Stimulated activated CD4-positive, alpha-beta T cell treated with anti-CD3 and anti-CD28 coated beads, Interleukin-4, amount 100 ng/mL, for 48 hours (primary cell): ENCODE results near the gene TCEANC2.
"Not testable (repeated sequence)": the region's sequence is repeated elsewhere in the genome, so short reads cannot be mapped to it uniquely, and the experiment has no call there.

Experiments used
- DNase-seq, 2 donors: peaks; one replicate each; pipeline ENCODE4 v3.0.0-alpha.2; 2020; ENCODE audit warnings: low read depth in 2 of 2

Gene TCEANC2

DNA sequence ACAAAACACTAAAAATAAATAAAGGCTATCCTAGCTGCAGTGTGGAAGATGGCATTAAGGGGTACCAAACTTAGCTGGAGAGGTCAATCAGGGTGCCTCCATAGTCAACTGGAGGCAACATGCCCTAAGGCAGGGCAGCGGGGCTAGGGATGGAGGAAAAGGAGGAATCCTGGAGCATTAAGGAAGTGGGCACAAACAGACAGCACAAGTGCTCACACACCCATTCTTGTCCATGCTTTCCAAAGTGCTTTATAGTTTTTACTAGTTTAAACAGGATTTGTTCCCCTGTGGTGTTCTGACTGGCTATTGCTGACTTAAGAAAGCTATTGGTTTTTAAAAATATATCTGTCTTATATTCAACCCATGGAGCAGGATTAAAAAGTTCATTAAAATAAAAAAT is 33.3 kb downstream of the TCEANC2 start:
- DNase-seq: no peak

DNA sequence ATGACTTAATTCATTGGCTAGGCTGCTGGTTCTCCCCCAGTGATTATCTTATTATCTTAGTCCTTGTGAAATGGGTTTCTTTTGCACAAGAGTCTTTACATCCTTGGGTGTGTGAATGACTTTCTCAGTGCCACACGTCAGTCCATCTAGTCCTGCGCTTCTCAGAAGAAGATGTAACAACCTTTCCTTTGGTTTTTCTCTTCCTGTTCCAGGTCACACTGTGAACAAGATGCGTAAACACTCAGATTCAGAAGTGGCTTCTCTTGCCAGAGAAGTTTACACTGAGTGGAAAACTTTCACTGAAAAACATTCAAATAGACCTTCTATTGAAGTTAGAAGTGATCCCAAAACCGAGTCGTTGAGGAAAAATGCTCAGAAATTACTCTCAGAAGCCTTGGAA is 35.0 kb downstream of the TCEANC2 start:
- DNase-seq: no peak

DNA sequence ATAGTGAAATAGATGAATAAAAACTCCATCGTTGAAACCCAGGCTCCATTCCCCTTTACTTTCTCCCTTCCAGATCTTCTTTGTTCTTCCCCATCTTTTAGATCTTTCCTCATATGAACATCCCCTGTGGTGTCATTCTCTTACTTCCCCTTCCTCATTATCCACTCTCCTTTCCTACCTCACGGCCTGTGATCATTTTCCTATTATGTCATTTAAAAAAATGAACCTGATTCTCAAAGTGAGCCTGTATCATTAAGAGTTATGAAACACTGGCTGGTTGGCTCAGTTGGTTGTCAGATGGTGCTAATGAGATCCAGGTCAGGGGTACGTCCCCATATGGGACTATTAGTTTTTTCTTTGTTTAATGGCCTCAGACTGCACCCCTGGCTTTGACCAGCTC is 38.3 kb downstream of the TCEANC2 start:
- no peak for DNase-seq

DNA sequence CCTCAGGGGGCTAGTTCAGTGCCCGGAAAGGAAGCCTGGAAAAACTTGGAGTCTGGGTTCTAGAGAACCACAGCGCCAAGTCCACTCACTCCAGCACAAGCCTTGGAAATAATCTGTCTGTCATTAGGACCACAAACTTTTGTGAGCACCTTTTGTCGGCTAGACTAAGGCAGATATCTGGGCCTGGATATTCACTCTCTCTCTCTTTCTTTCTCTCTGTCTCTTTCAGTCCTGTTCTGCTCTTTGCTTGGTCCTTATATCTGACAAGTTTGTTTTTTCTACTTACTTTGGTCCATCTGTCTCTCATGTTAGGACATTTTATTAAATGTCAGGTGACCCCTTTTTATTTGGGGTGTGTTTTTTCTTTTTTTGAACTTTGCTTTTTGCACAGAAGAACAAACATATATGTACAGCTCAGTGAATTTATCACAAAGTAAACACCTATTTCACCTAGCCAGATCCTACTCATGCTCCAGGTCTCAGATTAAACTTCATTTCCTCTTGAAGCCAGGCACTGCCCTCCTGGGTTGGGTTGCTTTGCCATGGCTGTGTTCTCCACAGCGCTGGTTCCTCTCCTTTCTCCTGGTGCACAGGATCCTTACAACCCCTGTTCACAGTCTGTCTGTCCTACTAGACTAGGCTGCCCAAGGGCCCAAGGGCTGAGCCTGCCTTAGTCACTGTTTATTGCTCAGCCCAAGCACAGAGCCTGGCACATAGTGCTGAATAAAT is 40.8 kb downstream of the TCEANC2 start:
- DNase-seq: no peak

DNA sequence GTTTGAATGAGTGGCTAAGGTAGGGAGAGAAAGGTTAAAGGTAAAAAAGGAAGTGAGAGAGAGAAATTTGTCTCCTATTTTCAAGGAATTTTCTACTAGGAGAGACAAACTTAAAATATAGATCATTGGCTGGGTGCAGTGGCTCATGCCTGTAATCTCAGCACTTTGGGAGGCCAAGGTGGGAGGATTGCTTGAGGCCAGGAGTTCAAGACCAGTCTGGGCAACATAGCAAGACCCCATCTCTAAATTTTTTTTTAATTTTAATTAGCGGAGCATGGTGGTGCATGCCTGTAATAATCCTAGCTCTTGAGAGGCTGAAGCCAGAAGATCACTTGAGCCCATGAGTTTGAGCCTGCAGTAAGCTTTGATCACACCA is 41.3 kb downstream of the TCEANC2 start:
- not testable (repeated sequence) for DNase-seq

DNA sequence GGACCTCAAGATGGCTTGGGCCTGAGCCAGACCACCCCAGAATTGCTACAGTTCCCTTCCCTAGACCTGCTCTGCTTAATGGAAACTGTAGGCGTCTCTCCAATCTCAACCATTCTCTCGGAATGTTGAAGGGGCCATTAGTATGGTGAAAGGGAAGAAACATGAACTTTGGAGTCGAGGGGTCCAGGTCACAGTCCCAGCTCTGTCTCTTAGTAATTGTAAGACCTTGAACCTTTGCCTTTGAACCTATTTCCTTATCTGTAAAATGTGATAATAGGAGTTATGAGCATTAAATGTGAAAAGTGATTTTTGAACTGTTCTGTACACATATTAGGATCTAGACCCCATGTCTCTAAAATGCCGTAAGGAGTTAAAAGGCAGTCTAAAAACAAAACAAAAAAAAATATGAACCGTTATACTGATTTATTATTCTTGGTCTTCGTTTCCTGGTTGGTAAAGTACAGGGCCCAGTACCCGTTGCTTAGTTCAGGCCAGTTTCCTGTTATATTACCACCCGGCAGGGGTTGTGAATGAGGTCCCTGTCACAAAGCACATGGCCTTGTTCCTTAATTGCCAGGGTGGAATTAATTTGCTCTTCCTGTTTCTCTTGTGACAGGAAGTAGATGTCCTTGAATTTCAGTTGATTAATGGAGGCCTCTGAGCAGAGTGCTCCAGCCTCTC is 42.3 kb downstream of the TCEANC2 start:
- no peak for DNase-seq

DNA sequence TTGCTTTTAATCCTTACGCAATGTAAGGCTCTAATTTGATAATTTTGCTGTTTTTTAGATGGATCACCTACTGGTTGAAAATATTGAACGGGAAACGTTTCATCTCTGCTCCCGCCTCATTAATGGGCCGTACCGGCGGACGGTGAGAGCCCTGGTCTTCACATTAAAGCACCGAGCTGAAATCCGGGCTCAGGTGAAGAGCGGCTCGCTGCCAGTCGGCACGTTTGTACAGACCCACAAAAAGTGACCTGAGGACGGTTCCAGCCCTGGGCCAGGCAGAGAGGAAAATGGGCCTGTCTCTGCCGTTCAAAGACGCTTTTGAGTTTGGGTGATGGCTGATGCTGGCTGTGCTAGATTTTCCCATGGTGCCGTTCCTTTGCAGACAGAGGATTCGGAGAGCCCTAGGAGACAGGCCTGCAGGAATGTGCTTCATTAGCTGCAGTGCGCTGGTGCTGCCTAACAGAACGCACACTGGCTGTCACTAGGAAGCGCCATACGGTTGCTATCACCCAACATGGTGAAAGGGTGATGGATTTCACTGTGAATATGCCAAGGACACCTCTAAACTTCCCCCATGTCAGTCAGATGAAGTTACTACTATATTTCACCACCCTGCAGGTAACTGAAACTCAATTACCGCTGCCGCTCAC is 42.9 kb downstream of the TCEANC2 start:
- no peak for DNase-seq

DNA sequence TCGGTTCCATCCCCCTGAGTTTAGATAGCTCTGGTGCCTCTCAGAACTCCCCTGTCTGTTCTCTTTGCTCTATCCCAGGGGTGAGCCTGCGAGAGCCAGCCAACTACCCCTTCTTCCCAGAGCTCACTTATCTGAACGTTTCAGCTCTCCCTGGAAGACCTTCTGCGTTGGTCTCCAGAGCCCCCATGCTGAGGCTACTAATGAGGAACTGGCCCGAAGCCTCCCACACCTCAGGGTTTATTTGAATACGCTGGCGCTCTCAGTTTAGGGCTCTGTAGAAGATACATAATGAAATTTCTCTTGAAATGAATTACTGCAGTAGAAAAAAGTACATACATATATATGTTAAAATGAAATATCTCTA is 43.5 kb downstream of the TCEANC2 start:
- DNase-seq: no peak

DNA sequence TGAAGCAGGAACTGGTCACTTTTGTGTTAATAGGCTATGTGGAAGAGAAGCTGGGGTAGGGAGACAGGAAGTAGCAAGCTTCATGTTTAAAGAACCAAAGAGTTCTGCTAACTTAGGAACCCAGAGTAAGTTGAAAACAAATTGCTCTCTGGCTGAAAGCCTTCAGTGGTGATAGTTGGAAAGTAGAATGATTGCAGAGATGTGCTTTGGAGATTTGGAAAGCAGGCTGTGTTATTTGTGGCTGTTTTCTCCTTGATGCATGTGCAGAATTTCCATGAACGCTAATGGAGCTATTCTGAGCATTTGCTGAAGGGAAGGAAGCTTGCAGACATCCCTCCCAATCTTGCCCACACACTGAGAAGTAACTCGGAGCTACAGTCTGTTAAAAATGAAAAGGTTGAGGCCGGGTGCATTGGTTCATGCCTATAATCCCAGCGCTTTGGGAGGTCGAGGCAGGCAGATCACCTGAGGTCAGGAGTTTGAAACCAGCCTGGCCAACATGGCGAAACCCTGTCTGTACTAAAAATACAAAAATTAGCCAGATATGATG is 45.7 kb downstream of the TCEANC2 start:
- DNase-seq: no peak

DNA sequence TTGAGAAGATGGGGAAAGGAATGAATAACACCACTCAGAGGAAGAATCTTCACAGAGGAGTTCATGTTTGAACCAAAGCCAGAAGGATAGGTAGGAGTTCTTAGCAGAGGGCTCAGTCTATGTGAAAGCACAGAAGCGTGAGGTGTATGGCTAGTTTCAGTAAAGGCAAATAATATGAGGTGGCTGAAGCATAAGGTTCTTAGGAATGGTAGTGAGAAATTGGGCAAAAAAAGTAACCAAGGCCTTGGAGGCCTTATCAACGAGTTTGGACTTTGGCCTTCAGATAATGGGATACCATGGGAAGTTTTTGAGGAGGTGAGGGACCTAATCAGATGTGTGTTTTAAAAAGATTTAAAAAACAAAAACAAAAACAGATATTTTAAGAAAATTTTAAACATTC is 47.1 kb downstream of the TCEANC2 start:
- no peak for DNase-seq

DNA sequence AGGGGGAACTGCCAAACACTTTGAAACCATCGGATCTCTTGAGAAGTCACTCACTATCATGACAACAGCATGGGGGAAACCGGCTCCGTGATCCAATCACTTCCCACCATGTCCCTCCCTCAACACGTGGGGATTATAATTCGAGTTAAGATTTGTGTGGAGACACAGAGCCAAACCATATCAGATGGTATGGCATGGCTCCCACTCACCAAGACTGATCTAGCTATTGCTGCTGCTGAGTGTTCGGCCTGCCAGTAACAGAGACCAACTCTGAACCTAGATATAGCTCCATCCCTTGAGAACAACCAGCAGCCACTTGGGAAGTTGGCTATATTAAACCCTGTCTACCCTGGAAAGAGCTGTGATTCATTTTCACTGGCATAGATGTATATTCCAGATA is 50.0 kb downstream of the TCEANC2 start:
- DNase-seq: no peak

DNA sequence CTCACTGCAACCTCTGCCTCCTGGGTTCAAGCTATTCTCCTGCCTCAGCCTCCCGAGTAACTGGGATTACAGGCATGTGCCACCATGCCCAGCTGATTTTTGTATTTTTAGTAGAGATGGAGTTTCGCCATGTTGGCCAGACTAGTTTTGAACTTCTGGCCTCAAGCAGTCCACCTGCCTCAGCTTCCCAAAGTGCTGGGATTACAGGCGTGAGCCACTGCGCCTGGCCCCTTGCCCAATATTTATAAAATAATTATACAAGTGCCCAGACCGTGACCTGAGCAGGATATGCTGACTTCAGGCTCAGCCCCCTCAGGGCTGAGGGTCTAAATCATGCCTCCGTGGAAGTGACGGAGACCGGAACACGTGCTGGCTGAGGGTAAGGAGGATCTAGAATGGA is 51.2 kb downstream of the TCEANC2 start:
- not testable (repeated sequence) for DNase-seq

DNA sequence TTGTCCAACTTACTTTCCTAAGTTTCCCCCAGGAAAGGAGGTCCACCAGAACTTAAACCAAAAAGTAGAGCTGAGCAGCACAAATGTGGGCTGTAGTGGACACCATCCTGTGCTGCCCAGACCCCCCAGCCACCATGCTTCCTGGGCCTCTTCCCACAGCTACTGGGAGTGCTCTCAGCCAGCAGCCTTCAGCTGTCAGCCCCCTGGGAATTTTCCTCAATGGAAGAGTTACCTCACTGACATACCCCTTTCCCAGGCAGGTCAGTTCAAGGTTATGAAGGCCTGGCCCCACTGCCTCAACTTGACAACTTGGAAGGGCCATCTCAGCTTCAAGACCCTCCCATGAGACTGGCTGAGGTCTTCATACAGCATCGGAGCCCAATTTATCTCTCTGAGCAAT is 51.7 kb downstream of the TCEANC2 start:
- DNase-seq: no peak

DNA sequence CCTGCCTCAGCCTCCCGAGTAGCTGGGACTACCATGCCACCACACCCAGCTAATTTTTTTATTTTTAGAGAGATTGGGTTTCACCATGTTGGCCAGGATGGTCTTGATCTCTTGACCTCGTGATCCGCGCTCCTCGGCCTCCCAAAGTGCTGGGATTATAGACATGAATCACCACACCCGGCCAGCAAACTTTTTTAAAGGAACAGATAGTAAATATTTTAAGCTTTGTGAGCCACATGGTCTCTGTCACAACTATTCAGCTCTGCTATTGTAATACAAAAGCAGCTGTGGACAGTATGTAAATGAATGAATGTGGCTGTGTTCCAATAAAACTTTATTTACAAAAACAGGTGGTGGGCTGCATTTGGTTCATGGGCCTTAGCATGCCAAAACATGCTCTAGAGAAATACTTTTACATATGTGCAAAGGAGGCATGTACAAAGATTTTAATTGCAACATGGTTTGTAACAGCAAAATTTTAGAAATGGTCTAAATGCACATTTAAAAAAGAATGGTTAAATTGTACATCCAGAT is 52.4 kb downstream of the TCEANC2 start:
- DNase-seq: no peak

DNA sequence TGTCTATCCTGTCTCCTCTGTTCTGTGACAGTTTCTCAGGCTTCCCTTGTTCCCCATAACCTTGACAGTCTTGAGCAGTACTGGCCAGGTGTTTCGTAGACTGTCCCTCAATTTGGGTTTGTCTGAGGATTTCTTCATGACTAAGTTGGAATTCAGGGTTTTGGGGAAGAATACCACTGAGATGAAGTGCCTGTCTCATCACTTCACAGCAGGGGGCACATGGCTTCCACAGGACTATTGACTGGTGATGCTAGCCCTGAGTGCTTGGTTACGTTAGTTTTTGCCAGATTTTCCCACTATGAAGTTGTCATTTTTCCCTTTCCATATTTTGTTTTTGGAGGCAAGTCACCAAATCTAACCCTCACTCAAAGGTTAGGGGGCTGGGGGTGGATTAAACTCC is 53.7 kb downstream of the TCEANC2 start:
- no peak for DNase-seq

DNA sequence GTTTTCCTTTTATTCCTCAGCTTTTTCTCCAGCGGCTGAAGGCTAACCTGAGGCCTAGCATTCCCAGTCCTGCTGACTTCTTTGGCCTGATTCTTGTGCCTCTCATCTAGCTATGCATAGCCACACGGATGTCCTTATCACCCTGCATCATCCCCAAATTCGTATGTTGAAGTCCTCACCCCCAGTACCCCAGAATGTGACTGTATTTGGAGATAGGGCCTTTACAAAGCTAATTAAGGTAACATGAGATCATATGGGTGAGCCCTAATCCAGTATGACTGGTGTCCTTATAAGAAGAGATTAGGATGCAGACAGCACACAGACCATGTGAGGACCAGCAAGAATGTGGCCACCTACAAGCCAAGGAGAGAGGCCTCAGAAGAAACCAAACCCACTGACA is 54.7 kb downstream of the TCEANC2 start:
- DNase-seq: no peak

DNA sequence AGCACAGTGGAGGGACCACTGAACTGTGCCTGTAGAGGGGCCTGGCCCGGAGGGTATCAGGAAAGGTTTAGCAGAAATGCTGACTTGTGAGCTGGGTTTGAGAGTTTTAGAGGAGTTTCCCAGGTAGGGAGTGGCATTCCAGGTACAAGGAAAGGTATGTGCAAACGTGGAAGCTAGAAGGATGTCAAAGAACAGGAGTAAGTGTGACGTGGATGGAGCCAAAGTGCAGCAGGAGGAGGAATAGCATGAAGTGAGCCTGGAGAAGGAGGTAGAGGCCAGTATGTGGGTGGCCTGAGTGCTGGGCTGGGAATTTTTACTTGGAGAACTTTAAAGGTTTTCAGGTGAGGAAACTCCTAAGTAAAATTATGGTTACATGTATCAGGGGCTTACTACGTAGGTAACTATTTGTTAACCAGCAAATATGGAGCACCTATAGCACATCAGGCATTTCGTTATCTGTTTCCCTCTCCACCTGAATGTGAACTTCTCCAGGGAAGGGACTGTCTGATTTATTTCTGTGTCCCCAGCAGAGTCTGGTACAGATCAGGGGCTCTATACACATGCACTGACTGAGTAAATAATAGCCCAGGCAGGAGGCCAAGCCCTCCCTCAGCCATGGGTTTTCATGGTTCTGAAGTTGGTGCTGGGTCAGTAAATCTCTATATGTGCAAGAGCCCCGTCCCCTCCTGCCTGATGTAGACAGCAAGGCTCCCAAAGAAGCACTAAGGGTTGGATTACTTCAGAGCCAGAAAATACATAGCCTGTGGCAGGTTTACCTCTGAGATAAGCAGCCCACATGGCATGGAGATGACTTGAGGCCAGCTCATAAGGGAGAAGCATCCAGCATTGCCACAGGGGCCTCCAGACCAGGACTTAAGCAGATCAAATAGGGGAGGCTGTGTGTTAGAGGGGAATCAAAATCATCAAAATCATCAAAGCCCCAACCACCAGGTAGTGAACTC is 56.0 kb downstream of the TCEANC2 start:
- DNase-seq: no peak

DNA sequence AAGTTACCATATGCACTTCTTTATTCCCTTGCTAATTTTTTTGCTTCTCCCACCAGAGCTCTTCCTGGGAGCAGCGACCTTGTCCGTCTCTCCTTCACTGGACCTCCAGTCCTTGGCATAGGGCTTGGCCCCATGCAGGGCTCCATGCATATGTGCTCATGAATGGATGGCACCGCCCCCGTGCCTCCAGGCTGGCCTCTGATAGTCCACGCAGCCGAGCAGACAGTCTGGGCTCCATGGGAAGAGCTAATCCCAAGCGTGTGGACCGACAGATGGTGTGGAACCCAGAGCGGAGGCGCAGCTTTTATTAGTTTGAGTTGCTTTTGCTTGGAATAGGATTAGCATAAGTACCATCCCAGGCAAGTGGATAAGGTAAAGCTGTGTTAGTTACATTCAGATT is 57.6 kb downstream of the TCEANC2 start:
- DNase-seq: no peak

DNA sequence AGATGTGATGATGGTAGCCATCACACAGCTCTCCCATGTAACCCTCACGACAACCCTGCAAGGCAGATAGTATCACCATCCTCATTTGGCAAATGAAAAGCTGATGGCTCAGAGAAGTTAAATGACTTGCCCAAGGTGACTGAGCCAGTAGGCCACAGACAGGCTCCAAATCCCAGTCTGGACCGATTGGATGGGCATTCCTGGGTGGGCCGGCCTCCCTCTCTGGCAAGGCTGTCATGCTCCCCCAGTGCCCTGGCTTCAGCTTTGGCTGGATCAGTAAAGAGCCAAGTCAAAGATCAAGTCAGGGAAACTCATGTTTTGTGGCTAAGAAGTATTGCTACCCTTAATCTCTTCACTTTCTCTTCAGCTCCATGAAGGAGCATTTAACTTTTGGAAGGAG is 58.2 kb downstream of the TCEANC2 start:
- DNase-seq: no peak

DNA sequence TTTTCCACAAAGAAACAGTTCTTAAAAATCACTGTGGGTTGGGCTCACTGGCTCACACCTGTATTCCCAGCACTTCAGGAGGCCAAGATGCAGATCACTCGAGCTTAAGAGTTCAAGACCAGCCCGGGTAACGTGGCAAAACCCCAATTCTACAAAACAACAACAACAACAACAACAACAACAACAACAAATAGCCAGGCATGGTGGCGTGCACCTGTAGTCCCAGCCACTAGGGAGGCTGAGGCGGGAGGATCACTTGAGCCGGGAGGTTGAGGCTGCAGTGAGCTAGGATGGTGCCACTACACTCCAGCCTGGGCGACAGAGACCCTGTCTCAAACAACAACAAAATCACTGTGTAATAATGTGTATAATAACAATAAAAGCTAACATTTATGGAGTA is 58.6 kb downstream of the TCEANC2 start:
- no peak for DNase-seq

DNA sequence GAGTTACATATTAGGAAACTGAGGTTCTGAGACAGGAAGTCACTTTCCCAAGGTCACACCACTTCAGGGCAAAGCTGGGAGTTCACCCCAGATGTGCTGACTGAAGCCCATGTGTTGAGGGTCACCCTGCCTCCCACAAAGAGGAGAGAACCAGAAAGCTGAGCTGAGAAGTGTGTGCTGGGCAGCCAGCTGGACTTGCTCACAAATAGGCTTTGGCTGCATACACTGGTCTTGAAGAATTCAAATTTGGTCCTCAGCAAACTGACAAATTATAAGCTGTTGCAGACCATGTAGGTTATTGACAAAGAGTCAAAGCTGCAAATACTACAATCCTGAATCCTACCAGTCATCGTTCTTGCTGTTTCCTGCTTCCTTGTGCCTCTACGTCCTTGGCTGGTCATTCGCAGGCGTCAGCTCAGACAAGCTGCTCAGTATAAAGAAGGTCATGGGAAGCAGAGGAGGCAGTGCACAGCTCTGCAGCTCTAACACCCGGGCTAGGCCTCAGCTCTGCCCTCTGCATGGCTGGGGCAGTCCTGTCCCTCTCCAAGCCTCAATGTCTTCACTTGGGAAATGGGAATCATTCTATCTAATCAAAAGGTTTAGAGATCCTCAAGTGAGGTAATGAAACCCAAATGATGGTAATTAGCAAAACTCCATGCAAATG is 59.4 kb downstream of the TCEANC2 start:
- DNase-seq: no peak
